Common myeloid progenitor, CD34-positive (primary cell): ENCODE results near the gene SRSF9.
"Not testable (repeated sequence)": the region's sequence is repeated elsewhere in the genome, so short reads cannot be mapped to it uniquely, and the experiment has no call there.

ENCODE experiments used
- CTCF ChIA-PET: fragments of 350-600 bp; sonication (Branson Sonifier 250); formaldehyde crosslinking; loops from one replicate; lab custom pipeline; 2021; ENCODE audit warnings: antibody characterized with exemption; lab: Charles Lee
- POLR2A ChIA-PET: fragments of 350-600 bp; sonication (Branson Sonifier 250); formaldehyde crosslinking; loops from one replicate; lab custom pipeline; 2021; ENCODE audit warnings: antibody characterized with exemption; lab: Charles Lee
- DNase-seq, 3 donors: peaks; one replicate each; pipeline versions ENCODE4 v3.0.0 to v3.0.0-alpha.2; 2013
- H3K27ac ChIP-seq, 2 experiments: 1 replicate in 1 of 2; 2 replicates in 1 of 2; pipeline ENCODE4 v1.7.0; 2013; ENCODE audit warnings: inconsistent platforms in 2 of 2, low read length in 2 of 2, mild to moderate bottlenecking in 2 of 2, low read depth in 1 of 2, moderate library complexity in 1 of 2; ENCODE audit not compliant: severe bottlenecking in 2 of 2, insufficient read depth in 1 of 2, poor library complexity in 1 of 2
- H3K27me3 ChIP-seq, 5 experiments: replicated peaks in 2 of 5; 1 replicate in 3 of 5; 2 replicates in 2 of 5; pipeline versions ENCODE4 v1.6.1 to v1.7.0; 2013; ENCODE audit warnings: low read length in 4 of 5, mild to moderate bottlenecking in 2 of 5, moderate library complexity in 2 of 5, inconsistent platforms in 1 of 5; ENCODE audit not compliant: insufficient read depth in 5 of 5, control insufficient read depth in 4 of 5
- H3K36me3 ChIP-seq, 4 experiments: 1 replicate in 2 of 4; 2 replicates in 2 of 4; pipeline versions ENCODE4 v1.6.1 to v1.7.0; 2013; ENCODE audit warnings: low read length in 3 of 4, control low read depth in 1 of 4, mild to moderate bottlenecking in 1 of 4; ENCODE audit not compliant: control insufficient read depth in 4 of 4, insufficient read depth in 4 of 4
- H3K4me1 ChIP-seq, 4 experiments: 1 replicate in 3 of 4; 2 replicates in 1 of 4; pipeline versions ENCODE4 v1.6.1 to v1.7.1; 2013; ENCODE audit warnings: low read length in 3 of 4, mild to moderate bottlenecking in 3 of 4, control low read depth in 1 of 4, inconsistent platforms in 1 of 4, moderate library complexity in 1 of 4; ENCODE audit not compliant: control insufficient read depth in 4 of 4, insufficient read depth in 4 of 4; ENCODE audit errors: control extremely low read depth in 1 of 4
- H3K4me3 ChIP-seq, 7 experiments: 1 replicate in 4 of 7; 2 replicates in 3 of 7; pipeline versions ENCODE4 v1.5.1 to v1.7.0; 2013; ENCODE audit warnings: mild to moderate bottlenecking in 7 of 7, low read length in 6 of 7, moderate library complexity in 6 of 7, inconsistent platforms in 2 of 7, low read depth in 2 of 7, control low read depth in 1 of 7; ENCODE audit not compliant: insufficient read depth in 4 of 7, control insufficient read depth in 1 of 7; ENCODE audit errors: extremely low read depth in 1 of 7
- H3K9me3 ChIP-seq, 5 experiments: 1 replicate in 4 of 5; 2 replicates in 1 of 5; pipeline versions ENCODE4 v1.6.1 to v1.7.1; 2013; ENCODE audit warnings: low read length in 4 of 5, mild to moderate bottlenecking in 2 of 5, inconsistent platforms in 1 of 5, low read depth in 1 of 5, moderate library complexity in 1 of 5; ENCODE audit not compliant: control insufficient read depth in 4 of 5, insufficient read depth in 2 of 5; ENCODE audit errors: control extremely low read depth in 1 of 5
- WGBS: methylation state at CpG from one replicate; pipeline ENCODE4 v1.1.5; 2013; ENCODE audit not compliant: insufficient coverage; 5-methylcytosine and 5-hydroxymethylcytosine counted together

The SRSF9 gene

GRCh38 chr12:120446844-120447178 is 22.7 kb downstream of the SRSF9 start:
- H3K27me3 ChIP-seq, H3K9me3 ChIP-seq: not testable (repeated sequence)
- Histone ChIP-seq H3K36me3 (peaks cover 8 to 31% (median 27%) of the 10 kb centered on the region in 4 experiments), H3K27ac (peak overlapping the region; percentile 82 to 94), H3K4me3 (peak overlapping the region; percentile 92 to 99 (median 97)), H3K4me1 (peaks cover 15 to 28% (median 22%) of the 10 kb centered on the region in 4 experiments)
- WGBS: 0% methylated on average over 9 of the region's 17 CpGs
- POLR2A ChIA-PET: interaction anchor here (1.6 kb wide), 1 partner anchor 23 kb away, joined by 6 read pairs; the partner anchor contains the start of gene SRSF9
- CTCF ChIA-PET: interaction anchor here (29.5 kb wide), 1 partner anchor 18 kb away, joined by 545 read pairs; the partner anchor contains the start of gene SRSF9
- peak in 1 of 3 donors; percentile 51 for DNase-seq

GRCh38 chr12:120445911-120446843 is 23.4 kb downstream of the SRSF9 start, which contains the start of the genes GATC and TRIAP1:
GATC (plus strand) TSS chr12:120446444; CDS start chr12:120446481, 37 bp downstream.
TRIAP1 (minus strand) TSS chr12:120446384; CDS start chr12:120446372, 12 bp downstream.
- peak within 1 kb of the TSS; percentile 92 to 99 (median 97) for H3K4me3 ChIP-seq
- peak; percentile 88 to 95 (median 94) for DNase-seq
- H3K9me3 ChIP-seq: no peaks in the 10 kb centered on the region
- no peaks in the 10 kb centered on the region for H3K27me3 ChIP-seq
- 0% methylated on average over 66 of the region's 73 CpGs for WGBS
- POLR2A ChIA-PET: interaction anchor here (0.5 to 1.6 kb wide), 2 partner anchors 24 to 51 kb away, joined by 4 to 6 read pairs; partner anchors contain the start of gene SRSF9
- H3K36me3 ChIP-seq: peaks cover 8 to 35% (median 28%) of the 10 kb centered on the region in 4 experiments
- CTCF ChIA-PET: interaction anchor here (29.5 kb wide), 1 partner anchor 19 kb away, joined by 545 read pairs; the partner anchor contains the start of gene SRSF9
- peaks cover 15 to 28% (median 22%) of the 10 kb centered on the region in 4 experiments for H3K4me1 ChIP-seq
- peak within 1 kb of the TSS; percentile 82 to 94 for H3K27ac ChIP-seq

- no peak for DNase-seq
- Histone ChIP-seq H3K27me3 (no peaks in the 10 kb centered on the region), H3K4me3 (no peak overlapping the region), H3K27ac (no peak overlapping the region), H3K36me3 (peaks cover 4 to 36% (median 26%) of the 10 kb centered on the region in 4 experiments), H3K4me1 (peaks cover 17 to 33% (median 23%) of the 10 kb centered on the region in 4 experiments), H3K9me3 (no peaks in the 10 kb centered on the region)
- ChIA-PET CTCF (interaction anchor here (1.1 to 29.5 kb wide), 2 partner anchors 16 to 20 kb away, joined by 3 to 545 read pairs; partner anchors contain the start of gene SRSF9), POLR2A (interaction anchor here (1.2 kb wide), 1 partner anchor 15 kb away, joined by 3 read pairs; no protein-coding TSS in a partner anchor)
- 94% methylated on average over 2 of the region's 2 CpGs for WGBS
These were observed 24.9 kb downstream of the SRSF9 start for GRCh38 chr12:120444676-120445075.

GRCh38 chr12:120439646-120440247 is 29.8 kb downstream of the SRSF9 start:
- Histone ChIP-seq H3K9me3 (no peaks in the 10 kb centered on the region), H3K27ac (no peak overlapping the region), H3K27me3 (no peaks in the 10 kb centered on the region), H3K4me1 (peaks cover 8 to 32% (median 16%) of the 10 kb centered on the region in 4 experiments), H3K36me3 (peaks cover 4 to 33% (median 22%) of the 10 kb centered on the region in 4 experiments), H3K4me3 (peak overlapping the region in 2 of 7 experiments; percentile 86 to 93)
- POLR2A ChIA-PET: interaction anchor here (0.7 kb wide), 1 partner anchor 29 kb away, joined by 4 read pairs; no protein-coding TSS in a partner anchor
- CTCF ChIA-PET: interaction anchor here (0.6 to 29.5 kb wide), 6 partner anchors 8 to 95 kb away, joined by 3 to 545 read pairs (median 3); partner anchors contain the start of gene SRSF9
- 0% methylated on average over 4 of the region's 6 CpGs for WGBS
- peak; percentile 87 to 94 (median 93) for DNase-seq

GRCh38 chr12:120438495-120439198 is 30.9 kb downstream of the SRSF9 start:
- DNase-seq: no peak
- Histone ChIP-seq H3K27me3 (no peaks in the 10 kb centered on the region), H3K4me3 (peak overlapping the region; percentile 77 to 93 (median 86)), H3K9me3 (no peaks in the 10 kb centered on the region), H3K27ac (peak overlapping the region; percentile 58 to 83), H3K4me1 (peaks cover 8 to 23% (median 16%) of the 10 kb centered on the region in 4 experiments), H3K36me3 (peaks cover 0 to 23% (median 11%) of the 10 kb centered on the region in 4 experiments)
- ChIA-PET CTCF (interaction anchor here (1.3 to 29.5 kb wide), 3 partner anchors 10 to 58 kb away, joined by 4 to 545 read pairs (median 5); partner anchors contain the start of gene SRSF9), POLR2A (interaction anchor here (1.0 kb wide), 1 partner anchor 146 kb away, joined by 3 read pairs; the partner anchor contains the start of gene RNU4-1)
- 54% methylated on average over 14 of the region's 17 CpGs for WGBS
